GM12892 (cell line): ENCODE data around the gene ITGB8.

ENCODE experiments used
- POLR2A ChIP-seq: IDR thresholded peaks from 2 replicates; pipeline ENCODE4 v1.6.1; 2011; ENCODE audit warnings: low read depth, low read length, control low read depth
- POLR2AphosphoS5 ChIP-seq: IDR thresholded peaks from 2 replicates; pipeline ENCODE4 v1.6.1; 2011; ENCODE audit warnings: low read depth, low read length, control low read depth
- TAF1 ChIP-seq: IDR thresholded peaks from 2 replicates; pipeline ENCODE4 v1.6.1; 2011; ENCODE audit warnings: low read depth, mild to moderate bottlenecking, control low read depth, low read length, borderline replicate concordance

- no peak for TF ChIP-seq TAF1
- TF ChIP-seq POLR2A: no peak
- no peak for TF ChIP-seq POLR2AphosphoS5
Observed at GRCh38 chr7:20350518-20350951, 19.8 kb downstream of the ITGB8 start.
